Peyer's patch (tissue), 4 donors: ENCODE results near the gene TMEM150B. TPM values are rescaled to one million over a fixed set of nuclear protein-coding genes. Genes with fewer than 3 reads are reported as not detected.

Experiments used
- DNase-seq, 3 donors: peaks; one replicate each; pipeline ENCODE4 v3.0.0-alpha.2; 2017 to 2019
- H3K27ac ChIP-seq, 4 donors: fragments of 200-600 bp; sonication (generic); one replicate each; pipeline ENCODE4 v1.5.1; 2016 to 2019
- H3K27me3 ChIP-seq, 2 donors: fragments of 200-600 bp; sonication (generic); one replicate each; pipeline ENCODE4 v1.5.1; 2019
- H3K36me3 ChIP-seq, 3 donors: fragments of 200-600 bp; sonication (generic); one replicate each; pipeline ENCODE4 v1.5.1; 2016 to 2019
- H3K4me1 ChIP-seq, 4 donors: fragments of 200-600 bp; sonication (generic); one replicate each; pipeline ENCODE4 v1.5.1; 2016 to 2019
- H3K4me3 ChIP-seq, 4 donors: fragments of 200-600 bp; sonication (generic); 1 replicate in 3 of 4; 2 replicates in 1 of 4; pipeline ENCODE4 v1.5.1; 2016 to 2019; ENCODE audit warnings: mild to moderate bottlenecking in 1 of 4
- H3K9me3 ChIP-seq, 4 donors: fragments of 200-600 bp; sonication (generic); one replicate each; pipeline ENCODE4 v1.5.1; 2016 to 2019; ENCODE audit warnings: mild to moderate bottlenecking in 1 of 4
- CTCF ChIP-seq, 6 experiments: fragments of 450-650 bp in 4 of 6; fragments of 200-600 bp in 2 of 6; sonication (generic) in 1 of 6; IDR thresholded peaks; one replicate each; pipeline ENCODE4 v1.5.1; 2017 to 2019; ENCODE audit warnings: antibody characterized with exemption in 6 of 6, mild to moderate bottlenecking in 3 of 6, moderate library complexity in 1 of 6
- POLR2A ChIP-seq, 2 donors: fragments of 450-650 bp; IDR thresholded peaks; one replicate each; pipeline ENCODE4 v1.5.1; 2017; ENCODE audit warnings: antibody characterized with exemption in 2 of 2, mild to moderate bottlenecking in 2 of 2, moderate library complexity in 2 of 2
- total RNA-seq, 4 donors: library from RNA; depleted of rRNA; stranded (reverse); fragments of >200 nt; gene quantifications; one replicate each; pipeline ENCODE4 v1.1.0, GENCODE V29; 2016

Gene TMEM150B
- total RNA-seq, 4 donors from 2014 or later = 26.4 to 235 (median 199) TPM

GRCh38 chr19:55315956-55316525 is 9.1 kb downstream of the TMEM150B start:
- no peak overlapping the region for H3K4me3 ChIP-seq
- TF ChIP-seq POLR2A (IDR thresholded peaks at IDR 0.05) = no peak
- TF ChIP-seq CTCF (IDR thresholded peaks at IDR 0.05) = no peak
- no peak for DNase-seq
- peaks cover 0 to 52% (median 0%) of the 10 kb centered on the region in 3 donors for H3K36me3 ChIP-seq
- H3K27ac ChIP-seq = no peak overlapping the region
- H3K9me3 ChIP-seq = no peaks in the 10 kb centered on the region
- H3K4me1 ChIP-seq = peaks cover 0 to 8% (median 0%) of the 10 kb centered on the region in 4 donors
- H3K27me3 ChIP-seq = no peaks in the 10 kb centered on the region

- TF ChIP-seq POLR2A (IDR thresholded peaks at IDR 0.05) (no peak), CTCF (IDR thresholded peaks at IDR 0.05) (no peak)
- Histone ChIP-seq H3K27me3 (no peaks in the 10 kb centered on the region), H3K27ac (no peak overlapping the region), H3K9me3 (no peaks in the 10 kb centered on the region), H3K4me3 (no peak overlapping the region), H3K4me1 (no peaks in the 10 kb centered on the region), H3K36me3 (peaks cover 0 to 43% (median 0%) of the 10 kb centered on the region in 3 donors)
- no peak for DNase-seq
Observed at GRCh38 chr19:55314396-55314795, 10.7 kb downstream of the TMEM150B start.

GRCh38 chr19:55312621-55313512 is 12.3 kb downstream of the TMEM150B start:
- H3K4me1 ChIP-seq = no peaks in the 10 kb centered on the region
- no peak for TF ChIP-seq POLR2A (IDR thresholded peaks at IDR 0.05)
- no peak for TF ChIP-seq CTCF (IDR thresholded peaks at IDR 0.05)

GRCh38 chr19:55311797-55312196 is 13.3 kb downstream of the TMEM150B start:
- Histone ChIP-seq H3K27ac (no peak overlapping the region), H3K4me1 (no peaks in the 10 kb centered on the region), H3K36me3 (peaks cover 0 to 29% (median 0%) of the 10 kb centered on the region in 3 donors), H3K9me3 (no peaks in the 10 kb centered on the region), H3K4me3 (no peak overlapping the region), H3K27me3 (no peaks in the 10 kb centered on the region)
- no peak for DNase-seq
- TF ChIP-seq CTCF (IDR thresholded peaks at IDR 0.05) (no peak), POLR2A (IDR thresholded peaks at IDR 0.05) (no peak)

More at GRCh38 chr19:55312621-55313512, 12.3 kb downstream of the TMEM150B start:
- DNase-seq = no peak
- Histone ChIP-seq H3K36me3 (peaks cover 0 to 39% (median 0%) of the 10 kb centered on the region in 3 donors), H3K9me3 (no peaks in the 10 kb centered on the region), H3K4me3 (no peak overlapping the region), H3K27me3 (no peaks in the 10 kb centered on the region), H3K27ac (no peak overlapping the region)

- peaks cover 0 to 25% (median 0%) of the 10 kb centered on the region in 3 donors for H3K36me3 ChIP-seq
- DNase-seq = no peak
- no peaks in the 10 kb centered on the region for H3K9me3 ChIP-seq
- no peak overlapping the region for H3K27ac ChIP-seq
- no peak for TF ChIP-seq CTCF (IDR thresholded peaks at IDR 0.05)
- no peak for TF ChIP-seq POLR2A (IDR thresholded peaks at IDR 0.05)
- no peak overlapping the region for H3K4me3 ChIP-seq
- no peaks in the 10 kb centered on the region for H3K4me1 ChIP-seq
- H3K27me3 ChIP-seq = no peaks in the 10 kb centered on the region
Observed at GRCh38 chr19:55311397-55311796, 13.7 kb downstream of the TMEM150B start.
